ENCODE data around the gene PLEKHG3. TPM values are rescaled to one million over a fixed set of nuclear protein-coding genes. Genes with fewer than 3 reads are reported as not detected.
A peak's percentile ranks its signal among the peaks of the same experiment; 100 is the strongest.

PLEKHG3 gene
- total RNA-seq, 1 donor from 2014 or later = 81.0 TPM

- DNase-seq (ENCODE audit: low spot score, unreplicated experiment) = no peak
- TF ChIP-seq, protein P1, sequence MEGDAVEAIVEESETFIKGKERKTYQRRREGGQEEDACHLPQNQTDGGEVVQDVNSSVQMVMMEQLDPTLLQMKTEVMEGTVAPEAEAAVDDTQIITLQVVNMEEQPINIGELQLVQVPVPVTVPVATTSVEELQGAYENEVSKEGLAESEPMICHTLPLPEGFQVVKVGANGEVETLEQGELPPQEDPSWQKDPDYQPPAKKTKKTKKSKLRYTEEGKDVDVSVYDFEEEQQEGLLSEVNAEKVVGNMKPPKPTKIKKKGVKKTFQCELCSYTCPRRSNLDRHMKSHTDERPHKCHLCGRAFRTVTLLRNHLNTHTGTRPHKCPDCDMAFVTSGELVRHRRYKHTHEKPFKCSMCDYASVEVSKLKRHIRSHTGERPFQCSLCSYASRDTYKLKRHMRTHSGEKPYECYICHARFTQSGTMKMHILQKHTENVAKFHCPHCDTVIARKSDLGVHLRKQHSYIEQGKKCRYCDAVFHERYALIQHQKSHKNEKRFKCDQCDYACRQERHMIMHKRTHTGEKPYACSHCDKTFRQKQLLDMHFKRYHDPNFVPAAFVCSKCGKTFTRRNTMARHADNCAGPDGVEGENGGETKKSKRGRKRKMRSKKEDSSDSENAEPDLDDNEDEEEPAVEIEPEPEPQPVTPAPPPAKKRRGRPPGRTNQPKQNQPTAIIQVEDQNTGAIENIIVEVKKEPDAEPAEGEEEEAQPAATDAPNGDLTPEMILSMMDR (IDR thresholded peaks at IDR 0.05; ENCODE audit: unreplicated experiment) = no peak
- Mint-ChIP-seq H3K9me3 (ENCODE audit: low read depth) (no peaks in the 10 kb centered on the region), H3K27me3 (peaks cover 54% of the 10 kb centered on the region), H3K4me1 (ENCODE audit: low read depth) (peaks cover 40% of the 10 kb centered on the region), H3K4me3 (ENCODE audit: low read depth) (no peak overlapping the region), H3K36me3 (ENCODE audit: insufficient read depth) (no peaks in the 10 kb centered on the region), H3K27ac (no peak overlapping the region)
Observed at GRCh38 chr14:64762044-64763034, 58.1 kb downstream of the PLEKHG3 start.

GRCh38 chr14:64763085-64763782, 59.0 kb downstream of the PLEKHG3 start:
- Mint-ChIP-seq H3K4me3 (ENCODE audit: low read depth) (no peak overlapping the region), H3K27ac (no peak overlapping the region), H3K9me3 (ENCODE audit: low read depth) (no peaks in the 10 kb centered on the region), H3K36me3 (ENCODE audit: insufficient read depth) (no peaks in the 10 kb centered on the region), H3K27me3 (peaks cover 58% of the 10 kb centered on the region), H3K4me1 (ENCODE audit: low read depth) (peaks cover 31% of the 10 kb centered on the region)
- TF ChIP-seq, protein P1 (IDR thresholded peaks at IDR 0.05; ENCODE audit: unreplicated experiment) = no peak
- DNase-seq (ENCODE audit: low spot score, unreplicated experiment) = no peak

GRCh38 chr14:64763801-64764621, 59.8 kb downstream of the PLEKHG3 start:
- H3K27ac Mint-ChIP-seq = no peak overlapping the region
- TF ChIP-seq, protein P1 (IDR thresholded peaks at IDR 0.05; ENCODE audit: unreplicated experiment) = no peak
- H3K4me3 Mint-ChIP-seq (ENCODE audit: low read depth) = peak overlapping the region; percentile 66
- peaks cover 23% of the 10 kb centered on the region for H3K4me1 Mint-ChIP-seq (ENCODE audit: low read depth)
- DNase-seq (ENCODE audit: low spot score, unreplicated experiment) = no peak
- H3K27me3 Mint-ChIP-seq = peaks cover 58% of the 10 kb centered on the region
- no peaks in the 10 kb centered on the region for H3K9me3 Mint-ChIP-seq (ENCODE audit: low read depth)
- H3K36me3 Mint-ChIP-seq (ENCODE audit: insufficient read depth) = no peaks in the 10 kb centered on the region

DNA sequence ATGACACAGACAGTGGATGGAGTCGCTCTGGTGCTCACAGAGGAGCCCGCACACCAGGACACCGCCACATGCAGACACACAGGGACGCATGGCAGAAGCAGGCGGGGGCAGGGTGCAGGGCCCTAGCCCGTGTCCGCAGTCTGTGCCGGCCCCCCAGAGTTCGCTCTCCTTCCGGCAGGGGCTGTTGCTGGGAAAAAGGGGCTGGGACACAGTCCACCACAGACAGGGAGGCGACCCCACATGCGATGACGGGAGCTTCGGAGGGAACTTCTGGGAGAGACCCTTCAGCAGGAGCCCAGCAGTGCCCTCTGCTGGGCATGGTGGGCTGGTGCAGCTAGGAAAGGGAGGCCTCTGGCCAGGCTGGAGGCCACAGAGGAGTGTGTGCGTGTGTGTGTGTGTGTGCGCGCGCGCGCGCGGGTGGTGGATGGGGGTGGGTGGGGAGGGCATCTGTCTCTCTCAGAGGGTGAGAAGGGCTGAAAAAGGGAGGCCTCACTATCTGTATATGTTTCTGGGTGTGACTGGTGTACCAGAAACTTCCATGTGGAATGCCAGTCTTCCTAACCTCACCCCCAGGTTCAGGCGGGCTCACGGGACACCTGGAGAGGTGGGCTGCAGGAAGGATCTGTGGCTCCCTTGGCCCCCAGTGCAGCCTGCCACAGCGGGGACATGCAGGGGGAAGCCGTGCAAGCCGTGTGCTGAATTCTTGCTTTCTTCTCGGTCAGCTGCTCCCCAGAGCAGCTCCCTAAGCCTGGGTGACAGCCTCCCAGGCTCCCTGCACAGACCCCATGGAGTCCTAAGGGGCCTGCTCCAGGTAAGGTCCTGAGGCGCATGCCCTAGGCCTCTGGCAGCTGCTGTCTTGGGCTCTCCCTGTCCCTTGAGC, 60.7 kb downstream of the PLEKHG3 start:
- DNase-seq (ENCODE audit: low spot score, unreplicated experiment) = peak; percentile 70
- no peaks in the 10 kb centered on the region for H3K9me3 Mint-ChIP-seq (ENCODE audit: low read depth)
- peaks cover 57% of the 10 kb centered on the region for H3K27me3 Mint-ChIP-seq
- TF ChIP-seq, protein P1 (IDR thresholded peaks at IDR 0.05; ENCODE audit: unreplicated experiment) = peak; percentile 90
- peaks cover 17% of the 10 kb centered on the region for H3K4me1 Mint-ChIP-seq (ENCODE audit: low read depth)
- H3K4me3 Mint-ChIP-seq (ENCODE audit: low read depth) = peak overlapping the region; percentile 66
- no peak overlapping the region for H3K27ac Mint-ChIP-seq
- H3K36me3 Mint-ChIP-seq (ENCODE audit: insufficient read depth) = no peaks in the 10 kb centered on the region
